Mucosa of rectum (tissue), 2 donors: ENCODE measurements around the gene SHANK1.
"Not testable (repeated sequence)": the region's sequence is repeated elsewhere in the genome, so short reads cannot be mapped to it uniquely, and the experiment has no call there.

ENCODE experiments used
- H3K27ac ChIP-seq, 2 donors: one replicate each; pipeline ENCODE4 v1.7.0; 2013; ENCODE audit warnings: inconsistent platforms in 2 of 2, low read depth in 2 of 2, low read length in 2 of 2
- H3K27me3 ChIP-seq, 2 donors: one replicate each; pipeline ENCODE4 v1.7.0; 2013; ENCODE audit warnings: low read length in 2 of 2; ENCODE audit not compliant: control insufficient read depth in 2 of 2, insufficient read depth in 2 of 2
- H3K36me3 ChIP-seq, 2 donors: one replicate each; pipeline ENCODE4 v1.7.0; 2013; ENCODE audit warnings: low read length in 2 of 2; ENCODE audit not compliant: control insufficient read depth in 2 of 2, insufficient read depth in 2 of 2
- H3K4me1 ChIP-seq, 2 donors: one replicate each; pipeline ENCODE4 v1.7.0; 2013; ENCODE audit warnings: low read length in 2 of 2, mild to moderate bottlenecking in 1 of 2; ENCODE audit not compliant: control insufficient read depth in 2 of 2, insufficient read depth in 2 of 2
- H3K4me3 ChIP-seq, 2 donors: one replicate each; pipeline ENCODE4 v1.7.0; 2013; ENCODE audit warnings: low read length in 2 of 2
- H3K9ac ChIP-seq, 2 donors: one replicate each; pipeline ENCODE4 v1.7.0; 2013; ENCODE audit warnings: low read length in 2 of 2, low read depth in 1 of 2, mild to moderate bottlenecking in 1 of 2
- H3K9me3 ChIP-seq, 2 donors: one replicate each; pipeline ENCODE4 v1.7.0; 2013; ENCODE audit warnings: low read length in 2 of 2; ENCODE audit not compliant: control insufficient read depth in 2 of 2
- donor health status: healthy.
- donor health status: Normal muscosa, but diverticular disease.

The SHANK1 gene

DNA sequence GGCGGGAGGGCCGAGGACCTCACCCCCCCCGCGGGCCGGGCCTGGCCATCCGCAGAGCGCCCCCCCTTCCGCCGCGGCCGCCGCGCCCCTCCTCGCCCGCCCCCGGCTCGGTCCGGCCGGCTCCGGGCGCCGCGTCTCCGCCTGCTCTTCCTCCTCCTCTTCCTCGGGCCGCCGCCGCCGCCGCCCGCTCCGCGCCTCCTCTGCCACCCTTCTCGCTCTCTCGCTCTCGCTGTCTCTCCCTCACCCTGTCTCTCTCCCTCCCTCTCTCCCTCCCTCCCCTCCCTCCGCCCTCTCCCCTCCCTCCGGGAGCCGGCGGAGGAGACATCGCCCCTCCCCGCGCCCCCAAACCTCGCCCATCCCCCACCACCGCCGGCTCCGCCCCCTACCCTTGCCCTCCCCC lies at the start of gene SHANK1:
SHANK1 (minus strand) TSS at position 237 of the 400 bp plus-strand sequence. CDS start 2,883 bp downstream, outside the sequence.
- Histone ChIP-seq H3K27ac (no peak within 1 kb of the TSS), H3K9me3 (no peaks in the 10 kb centered on the region), H3K9ac (no peak within 1 kb of the TSS), H3K36me3 (no peaks in the 10 kb centered on the region), H3K4me3 (no peak within 1 kb of the TSS), H3K4me1 (peaks cover 0 to 4% of the 10 kb centered on the region in 2 donors), H3K27me3 (peaks cover 25 to 41% of the 10 kb centered on the region in 2 donors)

DNA sequence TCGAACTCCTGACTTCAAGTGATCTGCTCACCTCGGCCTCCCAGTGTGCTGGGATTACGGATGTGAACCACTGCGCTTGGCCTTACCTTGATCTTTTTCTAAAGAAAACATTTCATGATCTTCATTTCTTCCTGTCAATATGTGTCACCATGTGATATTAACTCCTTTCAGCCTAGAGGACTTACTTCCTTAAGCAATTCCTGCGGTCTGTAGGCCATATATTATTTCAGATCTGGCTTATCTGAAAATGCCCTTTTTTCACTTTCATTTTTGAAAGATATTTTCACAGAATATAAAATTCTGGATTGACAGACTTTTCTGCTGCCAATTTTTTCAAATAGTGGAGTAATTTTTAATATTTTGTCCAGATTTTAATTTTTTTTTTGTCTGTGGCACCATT lies 48.7 kb upstream of the SHANK1 start:
- no peaks in the 10 kb centered on the region for H3K4me1 ChIP-seq
- H3K9me3 ChIP-seq: peaks cover 0 to 2% of the 10 kb centered on the region in 2 donors
- H3K27ac ChIP-seq: no peak overlapping the region
- no peak overlapping the region for H3K4me3 ChIP-seq
- no peaks in the 10 kb centered on the region for H3K27me3 ChIP-seq
- no peak overlapping the region for H3K9ac ChIP-seq
- H3K36me3 ChIP-seq: no peaks in the 10 kb centered on the region

DNA sequence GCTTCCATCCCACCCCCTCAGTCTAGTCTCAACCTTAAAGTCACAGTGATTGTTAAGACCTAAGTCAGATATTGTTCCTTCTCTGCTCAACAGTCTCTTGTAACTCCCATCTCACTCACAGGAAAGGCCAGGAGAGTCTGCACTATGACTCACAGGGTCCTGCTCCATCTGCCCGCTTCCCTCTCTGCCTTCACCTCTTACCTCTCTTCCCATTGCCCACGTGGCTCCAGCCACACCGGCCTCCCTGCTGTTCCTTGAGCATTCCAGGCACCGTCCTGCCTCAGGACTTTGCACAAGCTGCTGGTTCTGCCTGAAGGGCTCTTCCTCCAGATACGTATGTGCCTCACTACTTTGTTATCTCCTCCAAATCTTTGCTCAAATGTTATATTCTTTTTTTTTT lies 47.7 kb upstream of the SHANK1 start:
- H3K4me1 ChIP-seq, H3K27me3 ChIP-seq, H3K27ac ChIP-seq, H3K9me3 ChIP-seq, H3K4me3 ChIP-seq, H3K9ac ChIP-seq, H3K36me3 ChIP-seq: not testable (repeated sequence)

DNA sequence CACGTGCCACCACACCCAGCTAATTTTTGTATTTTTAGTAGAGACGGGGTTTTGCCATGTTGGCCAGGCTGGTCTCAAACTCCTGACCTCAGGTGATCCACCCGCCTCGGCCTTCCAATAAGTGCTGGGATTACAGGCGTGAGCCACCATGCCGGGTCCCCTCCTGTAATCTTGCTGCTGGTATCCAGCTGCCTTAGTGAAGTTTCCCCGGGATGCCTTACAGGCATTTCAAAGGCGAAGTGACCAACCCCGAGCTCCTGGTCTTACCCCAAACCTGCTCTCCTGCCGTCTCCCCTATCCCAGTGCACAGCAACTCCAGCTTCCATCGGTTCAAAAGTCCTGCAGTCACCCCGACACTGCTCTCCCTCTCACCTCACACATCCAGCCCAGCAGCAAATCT lies 47.1 kb upstream of the SHANK1 start:
- not testable (repeated sequence) for H3K9ac ChIP-seq, H3K9me3 ChIP-seq, H3K4me3 ChIP-seq, H3K4me1 ChIP-seq, H3K36me3 ChIP-seq, H3K27me3 ChIP-seq, H3K27ac ChIP-seq

DNA sequence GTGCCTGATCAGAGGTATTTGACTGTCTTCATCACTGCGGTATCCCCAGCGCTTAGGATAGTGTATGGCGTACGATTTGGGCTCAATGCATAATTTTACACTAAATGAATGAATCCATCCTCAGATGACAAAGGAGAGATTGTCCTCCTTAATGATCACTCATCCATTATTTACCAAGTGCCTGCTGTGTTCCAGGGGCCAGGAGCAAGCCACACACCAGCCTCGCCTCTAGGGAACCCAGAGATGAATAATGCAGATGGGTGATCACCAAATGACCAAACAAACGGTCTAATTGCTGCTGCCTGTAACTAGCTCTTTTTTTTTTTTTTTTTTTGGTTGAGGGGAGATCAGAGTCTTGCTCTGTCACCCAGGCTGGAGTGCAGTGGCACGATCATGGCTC lies 44.8 kb upstream of the SHANK1 start:
- no peak overlapping the region for H3K4me3 ChIP-seq
- H3K36me3 ChIP-seq: no peaks in the 10 kb centered on the region
- H3K4me1 ChIP-seq: no peaks in the 10 kb centered on the region
- H3K9me3 ChIP-seq: no peaks in the 10 kb centered on the region
- H3K27ac ChIP-seq: no peak overlapping the region
- H3K9ac ChIP-seq: no peak overlapping the region
- H3K27me3 ChIP-seq: no peaks in the 10 kb centered on the region

DNA sequence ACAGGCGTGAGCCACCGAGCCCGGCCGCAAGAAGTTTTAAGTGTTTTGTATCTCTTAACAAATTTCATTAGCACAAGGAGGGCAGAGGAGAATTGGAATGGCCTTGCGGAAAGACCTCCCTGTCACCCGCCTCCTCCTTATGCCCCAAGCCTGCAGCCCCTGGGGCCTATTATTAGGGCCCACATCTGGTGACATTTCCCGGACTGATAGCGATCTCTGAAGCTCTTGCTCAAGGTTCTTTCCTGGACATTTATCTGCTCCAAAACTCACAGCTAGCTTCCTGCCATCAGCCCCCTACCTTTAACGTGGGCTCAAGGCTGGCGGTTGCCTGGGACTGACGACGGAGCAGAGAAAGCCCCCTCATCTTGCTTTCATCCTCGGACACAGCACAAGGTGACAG lies 43.9 kb upstream of the SHANK1 start:
- not testable (repeated sequence) for H3K27ac ChIP-seq, H3K9ac ChIP-seq, H3K27me3 ChIP-seq, H3K9me3 ChIP-seq, H3K4me3 ChIP-seq, H3K36me3 ChIP-seq, H3K4me1 ChIP-seq

DNA sequence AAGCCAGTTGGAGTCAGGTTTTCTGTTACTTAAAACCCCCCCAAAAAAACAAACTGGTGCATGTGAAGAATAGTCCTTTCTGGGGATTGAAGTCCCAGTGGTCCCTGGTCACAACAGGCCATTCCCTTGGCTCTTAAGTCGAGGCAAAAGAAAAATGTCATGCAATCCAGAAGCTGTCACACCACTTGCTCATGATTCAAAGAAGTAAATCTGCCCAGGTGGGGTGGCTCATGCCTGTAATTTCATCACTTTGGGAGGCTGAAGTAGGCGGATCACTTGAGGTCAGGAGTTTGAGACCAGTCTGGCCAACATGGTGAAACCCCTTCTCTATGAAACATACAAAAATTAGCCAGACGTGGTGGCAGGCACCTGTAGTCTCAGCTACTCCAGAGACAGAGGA lies 41.9 kb upstream of the SHANK1 start:
- not testable (repeated sequence) for H3K27ac ChIP-seq, H3K9me3 ChIP-seq, H3K4me3 ChIP-seq, H3K9ac ChIP-seq, H3K36me3 ChIP-seq, H3K4me1 ChIP-seq, H3K27me3 ChIP-seq

DNA sequence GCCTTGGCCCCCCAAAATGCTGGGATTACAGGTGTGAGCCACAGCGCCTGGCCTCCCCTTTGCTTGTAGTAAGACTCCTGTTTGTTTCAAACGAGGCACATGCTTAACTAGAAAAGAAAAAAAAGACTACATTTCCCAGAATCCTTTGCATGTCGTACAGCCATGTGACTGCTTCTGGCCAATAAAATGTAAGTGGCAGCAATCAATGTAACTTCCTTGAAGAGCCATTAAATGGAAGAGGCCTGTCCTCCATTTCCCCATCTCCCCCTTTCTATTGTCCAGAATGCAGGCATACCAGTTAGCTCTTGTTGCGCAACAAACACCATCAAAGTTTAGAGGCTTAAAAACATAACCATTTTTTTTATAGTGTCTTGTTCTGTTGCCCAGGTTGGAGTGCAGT lies 40.3 kb upstream of the SHANK1 start:
- Histone ChIP-seq H3K27ac (no peak overlapping the region), H3K9ac (no peak overlapping the region), H3K4me3 (no peak overlapping the region), H3K36me3 (no peaks in the 10 kb centered on the region), H3K4me1 (no peaks in the 10 kb centered on the region), H3K9me3 (no peaks in the 10 kb centered on the region), H3K27me3 (peaks cover 0 to 2% of the 10 kb centered on the region in 2 donors)

DNA sequence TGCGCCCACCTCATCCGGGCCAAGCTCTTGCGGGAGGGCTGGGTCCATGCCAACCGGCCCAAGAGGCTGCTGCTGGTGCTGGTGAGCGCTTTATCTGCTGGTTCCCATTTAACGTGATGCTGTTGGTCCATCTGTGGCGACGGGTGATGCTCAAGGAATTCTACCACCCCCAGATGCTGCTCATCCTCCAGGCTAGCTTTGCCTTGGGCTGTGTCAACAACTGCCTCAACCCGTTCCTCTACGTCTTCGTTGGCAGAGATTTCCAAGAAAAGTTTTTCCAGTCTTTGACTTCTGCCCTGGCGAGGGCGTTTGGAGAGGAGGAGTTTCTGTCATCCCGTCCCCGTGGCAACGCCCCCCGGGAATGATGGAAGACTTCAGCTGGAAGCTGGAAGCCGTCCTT lies 39.5 kb upstream of the SHANK1 start:
- not testable (repeated sequence) for H3K9me3 ChIP-seq, H3K4me3 ChIP-seq, H3K36me3 ChIP-seq, H3K9ac ChIP-seq, H3K27ac ChIP-seq, H3K27me3 ChIP-seq, H3K4me1 ChIP-seq

DNA sequence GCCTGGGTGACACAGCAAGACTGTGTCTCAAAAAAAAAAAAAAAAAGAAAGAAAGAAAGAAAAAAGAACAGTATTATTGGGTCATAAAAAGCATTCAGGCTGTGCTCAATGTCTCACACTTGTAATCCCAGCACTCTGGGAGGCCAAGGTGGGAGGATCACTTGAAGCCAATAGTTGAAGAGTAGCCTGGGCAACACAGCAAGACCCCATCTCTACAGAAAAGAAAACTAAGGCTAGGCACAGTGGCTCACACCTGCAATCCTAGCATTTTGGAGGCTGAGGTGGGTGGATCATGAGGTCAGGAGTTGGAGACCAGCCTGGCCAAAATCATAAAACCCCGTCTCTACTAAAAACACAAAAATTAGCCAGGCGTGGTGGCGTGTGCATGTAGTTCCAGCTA lies 38.0 kb upstream of the SHANK1 start:
- H3K36me3 ChIP-seq, H3K9me3 ChIP-seq, H3K4me3 ChIP-seq, H3K9ac ChIP-seq, H3K27ac ChIP-seq, H3K4me1 ChIP-seq, H3K27me3 ChIP-seq: not testable (repeated sequence)

DNA sequence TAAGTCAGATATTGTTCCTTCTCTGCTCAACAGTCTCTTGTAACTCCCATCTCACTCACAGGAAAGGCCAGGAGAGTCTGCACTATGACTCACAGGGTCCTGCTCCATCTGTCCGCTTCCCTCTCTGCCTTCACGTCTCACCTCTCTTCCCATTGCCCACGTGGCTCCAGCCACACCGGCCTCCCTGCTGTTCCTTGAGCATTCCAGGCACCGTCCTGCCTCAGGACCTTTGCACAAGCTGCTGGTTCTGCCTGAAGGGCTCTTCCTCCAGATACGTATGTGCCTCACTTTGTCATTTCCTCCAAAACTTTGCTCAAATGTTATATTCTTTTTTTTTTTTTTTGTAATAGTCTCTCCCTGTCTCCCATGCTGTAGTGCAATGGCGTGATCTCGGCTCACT lies 36.6 kb upstream of the SHANK1 start:
- H3K36me3 ChIP-seq, H3K27me3 ChIP-seq, H3K4me3 ChIP-seq, H3K27ac ChIP-seq, H3K9ac ChIP-seq, H3K9me3 ChIP-seq, H3K4me1 ChIP-seq: not testable (repeated sequence)
